Measurements from ENCODE around the gene ST6GAL2.

Gene ST6GAL2

GRCh38 chr2:106816974-106817373 is 69.0 kb downstream of the ST6GAL2 start:
- DNase-seq = no peak

- DNase-seq = no peak
These were observed 73.1 kb downstream of the ST6GAL2 start for GRCh38 chr2:106812841-106813240.

- no peak for DNase-seq
These were observed 73.6 kb downstream of the ST6GAL2 start for GRCh38 chr2:106812383-106812782.

DNA sequence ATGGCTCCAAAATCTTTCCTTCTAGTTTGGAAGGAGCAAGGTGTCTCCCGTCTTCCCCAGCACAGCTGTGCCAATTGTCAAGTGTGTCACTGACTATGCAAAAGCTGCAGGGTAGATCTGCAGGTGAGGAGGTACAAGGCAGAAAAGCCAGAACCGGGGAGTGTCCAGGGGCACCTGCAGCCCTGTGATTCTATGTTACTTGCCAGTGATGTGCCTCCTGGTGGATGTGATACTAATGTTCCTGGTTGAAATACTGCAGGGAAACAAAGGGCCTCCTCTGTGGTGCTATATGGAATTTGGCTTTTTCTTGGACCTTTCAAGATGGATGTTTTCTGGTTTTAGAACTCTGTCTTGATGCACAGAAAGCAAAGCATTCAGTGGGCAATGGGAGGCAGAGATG is 80.3 kb downstream of the ST6GAL2 start:
- DNase-seq = no peak

GRCh38 chr2:106804161-106804560 is 81.8 kb downstream of the ST6GAL2 start:
- no peak for DNase-seq

- DNase-seq = no peak
These were observed 84.9 kb downstream of the ST6GAL2 start for GRCh38 chr2:106800976-106801655.

DNA sequence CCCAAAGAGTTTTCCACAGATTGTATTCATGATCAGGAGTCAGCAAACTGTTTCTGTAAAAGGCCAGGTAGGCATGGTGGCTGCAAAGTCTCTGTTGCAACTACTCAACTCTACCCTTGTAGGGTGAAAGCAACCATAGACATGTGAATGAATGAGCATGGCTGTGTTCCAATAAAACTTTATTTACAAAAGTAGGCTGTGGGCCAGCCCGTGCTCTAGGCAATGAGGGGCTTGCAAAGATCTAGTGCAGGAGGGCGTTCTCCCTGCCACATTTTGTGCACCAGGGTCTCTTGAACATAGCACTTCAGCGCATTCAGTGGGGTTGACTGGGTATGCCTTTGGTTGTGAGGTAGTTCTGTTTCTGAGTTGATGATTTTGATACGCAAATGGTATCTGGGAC is 85.8 kb downstream of the ST6GAL2 start:
- no peak for DNase-seq

DNA sequence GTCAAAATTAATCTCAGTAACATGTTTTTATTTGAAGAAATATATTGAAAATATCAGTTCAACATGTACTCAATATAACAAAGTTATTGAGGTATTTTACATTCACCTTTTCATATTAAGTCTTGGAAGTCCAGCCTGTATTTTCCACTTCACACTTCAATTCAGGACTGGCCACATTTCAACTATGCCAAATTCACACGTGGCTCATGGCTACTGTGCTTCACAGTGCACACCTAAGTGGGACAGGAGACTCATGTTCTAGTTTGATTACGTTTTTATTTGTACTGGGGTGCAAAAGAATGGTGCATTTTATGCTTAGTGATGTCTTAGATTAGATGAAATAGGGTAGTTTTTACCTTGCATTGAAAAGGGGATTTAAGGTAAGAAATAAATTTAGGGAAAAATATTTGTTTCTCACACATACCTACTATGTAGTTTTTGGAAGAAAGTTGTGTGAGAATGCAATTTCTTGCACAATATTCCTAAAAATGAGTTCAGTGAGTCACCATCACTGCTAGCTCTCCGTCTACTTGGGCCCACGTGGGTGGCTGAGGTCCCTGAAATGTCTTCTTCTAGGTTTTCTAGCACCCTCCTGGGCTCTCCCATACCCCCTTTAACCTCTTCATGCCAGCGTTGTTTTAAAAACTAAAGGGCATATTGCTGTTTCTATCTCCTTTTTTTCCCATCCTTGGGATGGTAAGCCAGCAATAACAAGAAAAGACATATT is 87.0 kb downstream of the ST6GAL2 start:
- DNase-seq = no peak

DNA sequence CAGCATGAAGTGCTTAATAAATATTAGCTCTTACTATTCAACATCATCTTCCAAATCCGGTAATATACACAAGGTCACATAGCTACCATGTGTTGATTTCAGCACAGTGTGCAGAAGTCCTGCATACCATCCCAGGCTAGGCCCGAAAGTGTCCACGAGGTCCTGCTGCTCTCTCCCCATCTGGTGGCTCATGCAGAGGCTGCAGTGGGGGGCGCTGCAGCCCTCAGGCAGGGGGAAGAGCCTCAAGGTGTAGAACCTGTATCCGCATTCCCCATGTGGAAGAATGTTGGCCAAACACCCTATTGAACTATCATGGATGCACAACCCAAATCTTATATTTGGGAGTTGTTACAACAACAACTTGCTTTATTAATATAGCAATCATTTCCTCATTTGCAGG is 88.5 kb downstream of the ST6GAL2 start:
- DNase-seq = no peak

DNA sequence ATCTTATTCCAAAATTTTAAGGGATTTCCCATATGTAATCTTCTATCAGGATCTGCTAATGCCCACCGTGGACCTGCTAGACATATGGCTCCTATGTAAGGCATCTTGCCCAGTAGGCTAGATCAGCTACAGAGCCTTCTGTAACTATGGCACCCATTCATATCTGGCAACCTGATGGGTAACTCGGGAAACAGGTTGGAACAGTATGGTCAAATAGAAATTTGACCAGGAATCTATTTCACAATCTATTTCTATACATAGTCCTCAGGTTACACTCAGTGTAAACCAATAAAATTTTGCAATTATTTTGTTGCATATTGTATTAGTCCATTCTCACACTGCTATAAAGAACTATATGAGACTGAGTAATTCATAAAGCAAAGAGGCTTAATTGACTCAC is 93.3 kb downstream of the ST6GAL2 start:
- DNase-seq = no peak

- no peak for DNase-seq
These were observed 96.8 kb downstream of the ST6GAL2 start for GRCh38 chr2:106789185-106789584.

GRCh38 chr2:106782681-106783080 is 103.3 kb downstream of the ST6GAL2 start:
- DNase-seq = no peak

DNA sequence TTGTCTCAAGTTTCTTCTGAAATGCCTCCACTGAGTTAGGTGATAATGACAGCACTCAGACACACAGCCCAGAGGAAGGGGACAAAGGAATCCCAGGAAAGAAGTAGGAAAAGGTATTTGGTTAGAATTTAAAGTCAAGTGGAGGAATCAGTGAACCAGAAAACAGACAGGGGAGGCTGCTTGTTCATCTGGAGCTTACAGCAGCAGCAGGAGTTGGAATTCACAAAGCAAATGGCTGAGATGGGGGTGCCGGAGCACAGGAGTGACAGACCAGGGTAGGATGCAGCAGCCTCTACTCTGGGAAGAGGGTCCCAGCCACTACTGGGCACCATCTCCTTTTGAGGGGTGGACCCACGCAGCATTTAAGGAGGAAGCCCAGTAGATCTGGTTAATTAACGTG is 104.8 kb downstream of the ST6GAL2 start:
- no peak for DNase-seq

GRCh38 chr2:106771811-106772210 is 114.2 kb downstream of the ST6GAL2 start:
- DNase-seq = no peak

GRCh38 chr2:106770986-106771385 is 115.0 kb downstream of the ST6GAL2 start:
- DNase-seq = no peak

GRCh38 chr2:106764614-106765013 is 121.4 kb downstream of the ST6GAL2 start:
- no peak for DNase-seq

DNA sequence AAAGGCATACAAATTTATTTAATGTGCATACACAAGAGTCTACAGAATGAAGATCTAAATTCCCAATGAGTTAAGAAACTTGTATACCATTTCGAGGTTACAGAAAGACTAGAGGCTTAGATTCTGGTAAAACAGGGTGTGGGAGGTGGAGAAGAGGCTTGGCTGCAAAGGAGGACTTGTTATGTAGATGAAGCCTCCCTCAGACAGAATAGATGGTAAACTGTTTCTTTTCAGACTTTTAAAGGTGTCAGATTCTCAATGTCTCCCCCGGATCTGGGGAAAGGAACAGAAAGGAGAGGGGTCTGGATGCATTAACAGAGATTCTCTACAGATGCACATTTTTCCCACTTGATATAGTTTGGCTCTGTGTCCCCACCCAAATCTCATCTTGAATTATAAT is 126.0 kb downstream of the ST6GAL2 start:
- DNase-seq = no peak

DNA sequence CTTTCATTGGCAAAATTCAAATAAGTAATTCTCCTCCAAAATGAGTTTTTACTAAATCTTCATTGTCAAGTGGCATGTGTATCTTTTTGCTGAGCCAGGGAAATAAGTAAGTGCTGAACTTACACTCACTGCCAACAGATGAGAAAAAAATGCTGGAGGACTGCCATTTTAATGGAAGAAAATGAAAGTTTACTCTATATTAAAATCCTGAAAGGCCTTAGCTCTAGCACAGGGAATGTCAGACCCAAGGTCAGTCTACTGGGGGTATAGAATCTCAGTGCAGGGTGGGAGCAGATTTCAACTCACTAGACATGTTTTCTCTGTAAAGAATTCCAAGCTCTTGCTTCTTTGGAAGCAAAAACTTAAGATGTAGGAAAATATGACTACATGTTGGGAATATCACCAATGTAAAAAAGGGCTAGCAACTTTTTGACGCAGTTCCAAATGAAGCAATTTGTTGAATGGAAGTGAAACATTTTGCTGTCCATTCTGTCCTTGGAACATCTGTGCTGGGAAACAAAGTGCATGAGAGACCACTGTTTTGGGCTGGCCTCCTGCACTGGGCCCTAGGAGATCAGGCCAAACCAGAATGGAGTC is 127.0 kb downstream of the ST6GAL2 start:
- DNase-seq = no peak

Data from NCI-H2227 treated with DMSO at 0.1 percent for 48 hours (cell line).